ENCODE data around the gene CASP8.
"Not testable (repeated sequence)": the region's sequence is repeated elsewhere in the genome, so short reads cannot be mapped to it uniquely, and the experiment has no call there.

The CASP8 gene

GRCh38 chr2:201260302-201260800 lies at the start of gene CASP8:
Gene CASP8 (plus strand): TSS chr2:201260536. CDS start chr2:201266487, 5,951 bp downstream.
- peak; percentile 44 to 51 for DNase-seq (ENCODE audit: low read depth in 1 of 2, low spot score in 1 of 2)

GRCh38 chr2:201215963-201216362 lies 44.4 kb upstream of the CASP8 start:
- DNase-seq (ENCODE audit: low read depth in 1 of 2, low spot score in 1 of 2) = no peak

- DNase-seq (ENCODE audit: low read depth in 1 of 2, low spot score in 1 of 2) = no peak
Observed at GRCh38 chr2:201216918-201217317, 43.4 kb upstream of the CASP8 start.

GRCh38 chr2:201218780-201219179 lies 41.6 kb upstream of the CASP8 start:
- no peak for DNase-seq (ENCODE audit: low read depth in 1 of 2, low spot score in 1 of 2)

- no peak for DNase-seq (ENCODE audit: low read depth in 1 of 2, low spot score in 1 of 2)
Observed at GRCh38 chr2:201219328-201220096, 40.8 kb upstream of the CASP8 start.

- DNase-seq (ENCODE audit: low read depth in 1 of 2, low spot score in 1 of 2) = no peak
Observed at GRCh38 chr2:201220102-201220570, 40.2 kb upstream of the CASP8 start.

- DNase-seq (ENCODE audit: low read depth in 1 of 2, low spot score in 1 of 2) = no peak
Observed at GRCh38 chr2:201223089-201224073, 37.0 kb upstream of the CASP8 start.

GRCh38 chr2:201228271-201228911 lies 31.9 kb upstream of the CASP8 start:
- DNase-seq (ENCODE audit: low read depth in 1 of 2, low spot score in 1 of 2) = no peak

GRCh38 chr2:201228912-201229290 lies 31.4 kb upstream of the CASP8 start:
- no peak for DNase-seq (ENCODE audit: low read depth in 1 of 2, low spot score in 1 of 2)

- peak; percentile 73 to 81 for DNase-seq (ENCODE audit: low read depth in 1 of 2, low spot score in 1 of 2)
Observed at GRCh38 chr2:201231781-201232466, 28.4 kb upstream of the CASP8 start.

- DNase-seq (ENCODE audit: low read depth in 1 of 2, low spot score in 1 of 2) = no peak
Observed at GRCh38 chr2:201232467-201232815, 27.9 kb upstream of the CASP8 start.

- peak; percentile 52 to 70 for DNase-seq (ENCODE audit: low read depth in 1 of 2, low spot score in 1 of 2)
Observed at GRCh38 chr2:201233192-201233811, 27.0 kb upstream of the CASP8 start.

- peak in 1 of 2 donors; percentile 6 for DNase-seq (ENCODE audit: low read depth in 1 of 2, low spot score in 1 of 2)
Observed at GRCh38 chr2:201233812-201234662, 26.3 kb upstream of the CASP8 start.

GRCh38 chr2:201234663-201235135 lies 25.6 kb upstream of the CASP8 start:
- no peak for DNase-seq (ENCODE audit: low read depth in 1 of 2, low spot score in 1 of 2)

- no peak for DNase-seq (ENCODE audit: low read depth in 1 of 2, low spot score in 1 of 2)
Observed at GRCh38 chr2:201235860-201236811, 24.2 kb upstream of the CASP8 start.

GRCh38 chr2:201237486-201238123 lies 22.7 kb upstream of the CASP8 start:
- DNase-seq (ENCODE audit: low read depth in 1 of 2, low spot score in 1 of 2) = no peak

- not testable (repeated sequence) for DNase-seq (ENCODE audit: low read depth in 1 of 2, low spot score in 1 of 2)
Observed at GRCh38 chr2:201239167-201239935, 21.0 kb upstream of the CASP8 start.

Data from activated T-helper 1 cell treated with anti-CD3 and anti-CD28 coated beads, Interleukin-2, amount 50 U/mL, for 16 hours (primary cell).